A549 (cell line): Measurements from ENCODE around the gene VWA5B2. TPM values are rescaled to one million over a fixed set of nuclear protein-coding genes. Genes with fewer than 3 reads are reported as not detected.

Source experiments
- ATAC-seq, 2 experiments: fragments of 200-7000 bp in 1 of 2; fragments of >200 bp in 1 of 2; cut with Nextera tagmentation in 1 of 2; cut with Tn5 transposase in 1 of 2; 3 replicates each; pipeline versions ENCODE4 v1.8.0 to v1.9.1; 2018 to 2020; ENCODE audit warnings: mild to moderate bottlenecking in 1 of 2, moderate library complexity in 1 of 2
- CTCF ChIA-PET: fragments of 300-600 bp; sonication (Branson Sonifier 250); formaldehyde crosslinking; extraction: SDS; loops from one replicate; lab custom pipeline; 2021; ENCODE audit warnings: antibody characterized with exemption, inconsistent platforms; lab: Yijun Ruan, JAX
- POLR2A ChIA-PET: fragments of 350-600 bp; formaldehyde crosslinking; extraction: SDS; loops from one replicate; lab custom pipeline; 2021; ENCODE audit warnings: antibody characterized with exemption, inconsistent platforms; lab: Yijun Ruan, JAX
- DNase-seq, 2 experiments: peaks; one replicate each; pipeline versions ENCODE4 v3.0.0 to v3.0.0-alpha.2; 2011 to 2016; ENCODE audit warnings: low read depth in 1 of 2, low spot score in 1 of 2
- FAIRE-seq: peaks from 2 replicates; lab custom pipeline; 2011; peaks lifted over from hg19 to GRCh38; lab: Jason Lieb, UNC
- H3K27ac ChIP-seq, 2 experiments: fragments of >200 bp; sonication (Bioruptor Twin); formaldehyde crosslinking; 3 replicates each; pipeline ENCODE4 v1.5.1; 2016 to 2017
- H3K4me1 ChIP-seq: fragments of >200 bp; sonication (Bioruptor Twin); formaldehyde crosslinking; 3 replicates; pipeline ENCODE4 v1.6.1; 2016
- H3K4me2 ChIP-seq: fragments of >200 bp; sonication (Bioruptor Twin); formaldehyde crosslinking; 3 replicates; pipeline ENCODE4 v1.6.1; 2016
- H3K4me3 ChIP-seq: fragments of >200 bp; sonication (Bioruptor Twin); formaldehyde crosslinking; 3 replicates; pipeline ENCODE4 v1.5.1; 2016
- H3K9me3 ChIP-seq: fragments of >200 bp; sonication (Bioruptor Twin); formaldehyde crosslinking; 3 replicates; pipeline ENCODE4 v1.6.1; 2016
- BHLHE40 ChIP-seq: IDR thresholded peaks from 2 replicates; pipeline ENCODE4 v1.6.1; 2012; ENCODE audit warnings: low read depth, low read length, inconsistent platforms
- CBX2 ChIP-seq: fragments of 200-600 bp; sonication (generic); IDR thresholded peaks from 2 replicates; pipeline ENCODE4 v1.6.1; 2016; ENCODE audit warnings: low read depth, mild to moderate bottlenecking, borderline replicate concordance
- CBX8 ChIP-seq: fragments of 200-600 bp; sonication (generic); IDR thresholded peaks from 2 replicates; pipeline ENCODE4 v1.6.1; 2016
- EHF ChIP-seq: fragments of 250-450 bp; sonication (Bioruptor Pico); IDR thresholded peaks from 2 replicates; pipeline ENCODE4 v1.5.0; 2020; ENCODE audit warnings: mild to moderate bottlenecking
- ESRRA ChIP-seq: fragments of 150-350 bp; IDR thresholded peaks from 2 replicates; pipeline ENCODE4 v1.6.1; 2014; ENCODE audit warnings: mild to moderate bottlenecking, low read length, borderline replicate concordance
- FOXS1 ChIP-seq: fragments of 250-450 bp; sonication (Bioruptor Pico); IDR thresholded peaks from 2 replicates; pipeline ENCODE4 v1.5.0; 2020; ENCODE audit warnings: mild to moderate bottlenecking, moderate library complexity
- GATA3 ChIP-seq: IDR thresholded peaks from 2 replicates; pipeline ENCODE4 v1.6.1; 2012; ENCODE audit warnings: borderline replicate concordance
- HDAC2 ChIP-seq: fragments of 200-600 bp; sonication (generic); IDR thresholded peaks from 2 replicates; pipeline ENCODE4 v1.6.1; 2016
- JUN ChIP-seq, 2 experiments: fragments of >200 bp; sonication (Bioruptor Twin); formaldehyde crosslinking; IDR thresholded peaks; 2 replicates in 1 of 2; 3 replicates in 1 of 2; pipeline ENCODE4 v1.6.1; 2016 to 2017
- KDM1A ChIP-seq: fragments of 200-600 bp; sonication (generic); IDR thresholded peaks from 2 replicates; pipeline ENCODE4 v1.6.1; 2016; ENCODE audit warnings: low read depth, mild to moderate bottlenecking
- MAZ ChIP-seq: fragments of 150-350 bp; IDR thresholded peaks from 2 replicates; pipeline ENCODE4 v1.6.1; 2014; ENCODE audit warnings: antibody characterized with exemption, low read depth, low read length, borderline replicate concordance
- MYC ChIP-seq: IDR thresholded peaks from 2 replicates; pipeline ENCODE4 v1.6.1; 2012; ENCODE audit warnings: mild to moderate bottlenecking, inconsistent platforms, low read length, improper control_type of control experiment, borderline replicate concordance
- NR3C1 ChIP-seq: fragments of >200 bp; sonication (Bioruptor Twin); formaldehyde crosslinking; IDR thresholded peaks from 3 replicates; pipeline ENCODE4 v1.6.1; 2017
- PHF8 ChIP-seq: fragments of 200-600 bp; sonication (generic); IDR thresholded peaks from 2 replicates; pipeline ENCODE4 v1.6.1; 2016; ENCODE audit warnings: low read depth, mild to moderate bottlenecking, antibody characterized with exemption, moderate library complexity, borderline replicate concordance
- POLR2AphosphoS2 ChIP-seq: conservative IDR thresholded peaks from 2 replicates; pipeline ENCODE4 v1.6.1; 2012; ENCODE audit warnings: low read length, improper control_type of control experiment, inconsistent platforms
- RARB ChIP-seq: fragments of 250-450 bp; sonication (Bioruptor Pico); IDR thresholded peaks from 2 replicates; pipeline ENCODE4 v1.8.0; 2021; ENCODE audit warnings: mild to moderate bottlenecking, moderate library complexity
- RNF2 ChIP-seq: fragments of 200-600 bp; sonication (generic); IDR thresholded peaks from 2 replicates; pipeline ENCODE4 v1.6.1; 2016; ENCODE audit warnings: low read depth, mild to moderate bottlenecking, antibody characterized with exemption, moderate library complexity, borderline replicate concordance
- SMC3 ChIP-seq: fragments of >200 bp; sonication (Bioruptor Twin); formaldehyde crosslinking; IDR thresholded peaks from 3 replicates; pipeline ENCODE4 v1.6.1; 2018; ENCODE audit warnings: inconsistent platforms
- TP53 ChIP-seq: fragments of 250-450 bp; sonication (Bioruptor Pico); IDR thresholded peaks from 2 replicates; pipeline ENCODE4 v1.5.0; 2021; ENCODE audit warnings: mild to moderate bottlenecking, moderate library complexity
- WGBS: methylation state at CpG from one replicate; pipeline ENCODE4 v1.1.6; 2017; ENCODE audit errors: missing lambda C conversion rate; 5-methylcytosine and 5-hydroxymethylcytosine counted together
- polyA plus RNA-seq, 4 experiments: library from polyadenylated mRNA; depleted of rRNA in 3 of 4; stranded (reverse); fragments of >200 nt; fragmentation: RNase III in 1 of 4; extraction: RNeasy Plus Mini Kit Qiagen cat#74134 plus additional on column Dnase treatment in 1 of 4; gene quantifications; 2 replicates in 3 of 4; 3 replicates in 1 of 4; pipeline ENCODE4 v1.2.3, GENCODE V29; 2011 to 2017
- TF ChIP-seq, protein P1 (sequence below): fragments of 250-450 bp; sonication (Bioruptor Pico); IDR thresholded peaks from 2 replicates; pipeline ENCODE4 v1.5.0; 2020; ENCODE audit warnings: low read depth, mild to moderate bottlenecking, moderate library complexity
- TF ChIP-seq, protein P2 (sequence below): IDR thresholded peaks from 2 replicates; pipeline ENCODE4 v1.6.1; 2012
- TF ChIP-seq, protein P3 (sequence below): IDR thresholded peaks from 2 replicates; pipeline ENCODE4 v1.6.1; 2012
- TF ChIP-seq, protein P4 (sequence below): fragments of 450-650 bp; IDR thresholded peaks from 2 replicates; pipeline ENCODE4 v1.6.1; 2014; ENCODE audit warnings: antibody characterized with exemption
- TF ChIP-seq, protein P5 (sequence below): fragments of 200-600 bp; sonication (generic); IDR thresholded peaks from 2 replicates; pipeline ENCODE4 v1.6.1; 2016; ENCODE audit warnings: antibody characterized with exemption, mild to moderate bottlenecking, moderate library complexity
- TF ChIP-seq, protein P6 (sequence below): fragments of >200 bp; sonication (Bioruptor Twin); formaldehyde crosslinking; IDR thresholded peaks from 3 replicates; pipeline ENCODE4 v1.6.1; 2016

The VWA5B2 gene
- polyA plus RNA-seq, 2 of the 4 experiments (the other 2 are of a cell fraction): 0.37 to 0.48 TPM

DNA sequence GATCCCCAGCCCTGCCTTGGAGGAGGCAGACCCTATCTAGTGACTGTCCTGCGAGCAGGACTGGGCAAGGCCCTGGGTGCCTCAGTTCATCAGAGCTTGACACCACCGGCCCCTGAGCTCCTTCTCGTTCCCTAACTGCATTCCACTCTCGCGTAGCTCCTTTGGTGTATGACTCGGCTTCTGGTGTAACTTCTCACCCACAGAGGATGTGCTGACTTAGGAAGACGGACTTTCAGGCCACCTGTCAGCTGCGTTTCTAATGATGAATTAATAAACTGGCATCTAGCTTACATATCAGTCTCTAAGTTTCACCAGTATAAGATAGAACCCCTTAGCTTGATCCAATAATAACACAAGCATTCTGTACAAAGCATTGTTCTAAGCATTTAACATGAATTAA is 25.9 kb upstream of the VWA5B2 start:
- WGBS: 49% methylated on average over 8 of the region's 8 CpGs
- Histone ChIP-seq H3K4me1 (no peaks in the 10 kb centered on the region), H3K4me2 (no peak overlapping the region), H3K27ac (no peak overlapping the region), H3K4me3 (no peak overlapping the region), H3K9me3 (no peaks in the 10 kb centered on the region)
- FAIRE-seq (no peak), ATAC-seq (no peak), DNase-seq (no peak)
- POLR2A ChIA-PET: interaction anchor here (0.5 kb wide), 1 partner anchor 14 kb away, joined by 3 read pairs; no protein-coding TSS in a partner anchor
- CTCF ChIA-PET: interaction anchor here (1.2 kb wide), 1 partner anchor 24 kb away, joined by 5 read pairs; no protein-coding TSS in a partner anchor
- TF ChIP-seq, protein P1, sequence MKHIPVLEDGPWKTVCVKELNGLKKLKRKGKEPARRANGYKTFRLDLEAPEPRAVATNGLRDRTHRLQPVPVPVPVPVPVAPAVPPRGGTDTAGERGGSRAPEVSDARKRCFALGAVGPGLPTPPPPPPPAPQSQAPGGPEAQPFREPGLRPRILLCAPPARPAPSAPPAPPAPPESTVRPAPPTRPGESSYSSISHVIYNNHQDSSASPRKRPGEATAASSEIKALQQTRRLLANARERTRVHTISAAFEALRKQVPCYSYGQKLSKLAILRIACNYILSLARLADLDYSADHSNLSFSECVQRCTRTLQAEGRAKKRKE (CRISPR knock-in tag): no peak
- TF ChIP-seq, protein P2, sequence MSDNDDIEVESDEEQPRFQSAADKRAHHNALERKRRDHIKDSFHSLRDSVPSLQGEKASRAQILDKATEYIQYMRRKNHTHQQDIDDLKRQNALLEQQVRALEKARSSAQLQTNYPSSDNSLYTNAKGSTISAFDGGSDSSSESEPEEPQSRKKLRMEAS: no peak
- TF ChIP-seq TP53 (CRISPR knock-in tag): no peak
- no peak for TF ChIP-seq CBX8

DNA sequence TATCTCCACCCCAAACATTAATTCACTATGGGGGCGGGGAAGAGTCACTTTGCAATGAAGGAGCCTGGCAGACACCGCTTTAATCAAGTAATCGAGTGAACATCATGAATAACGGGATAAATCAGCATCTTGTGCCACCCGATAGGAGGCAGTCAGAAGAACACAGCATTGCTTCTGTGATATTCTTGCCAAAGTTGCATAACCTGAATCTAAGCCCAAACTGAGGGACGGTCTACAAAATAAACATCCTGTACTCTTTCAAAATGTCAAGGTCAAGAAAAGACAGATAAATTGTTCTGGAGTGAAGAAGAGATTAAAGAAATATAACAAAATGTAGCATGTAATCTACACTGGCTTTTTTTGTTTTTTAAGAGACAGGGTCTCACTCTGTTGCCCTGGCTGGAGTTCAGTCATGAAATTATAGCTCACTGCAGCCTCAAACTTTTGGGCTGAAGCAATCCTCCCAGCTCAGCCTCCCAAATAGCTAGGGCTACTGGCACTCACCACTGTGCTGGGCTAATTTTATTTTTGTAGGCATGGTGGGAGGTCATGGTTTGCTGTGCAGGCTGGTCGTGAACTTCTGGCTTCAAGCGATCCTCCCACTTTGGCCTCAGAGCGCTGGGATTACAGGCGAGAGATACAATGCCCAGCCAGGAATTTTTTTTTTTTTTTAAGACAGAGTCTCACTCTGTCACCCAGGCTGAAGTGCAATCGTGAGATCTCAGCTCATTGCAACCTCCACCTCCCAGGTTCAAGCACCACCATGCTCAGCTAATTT is 20.1 kb upstream of the VWA5B2 start:
- ATAC-seq: no peak
- no peak overlapping the region for H3K4me3 ChIP-seq
- DNase-seq: no peak
- H3K27ac ChIP-seq: no peak overlapping the region
- no peak overlapping the region for H3K4me2 ChIP-seq
- no peaks in the 10 kb centered on the region for H3K4me1 ChIP-seq
- FAIRE-seq: no peak
- no peaks in the 10 kb centered on the region for H3K9me3 ChIP-seq
- no peak for TF ChIP-seq SMC3
- TF ChIP-seq MYC: no peak
- no peak for TF ChIP-seq KDM1A
- no peak for TF ChIP-seq JUN (IDR thresholded peaks at IDR 0.05)
- TF ChIP-seq HDAC2: no peak
- TF ChIP-seq, protein P3, sequence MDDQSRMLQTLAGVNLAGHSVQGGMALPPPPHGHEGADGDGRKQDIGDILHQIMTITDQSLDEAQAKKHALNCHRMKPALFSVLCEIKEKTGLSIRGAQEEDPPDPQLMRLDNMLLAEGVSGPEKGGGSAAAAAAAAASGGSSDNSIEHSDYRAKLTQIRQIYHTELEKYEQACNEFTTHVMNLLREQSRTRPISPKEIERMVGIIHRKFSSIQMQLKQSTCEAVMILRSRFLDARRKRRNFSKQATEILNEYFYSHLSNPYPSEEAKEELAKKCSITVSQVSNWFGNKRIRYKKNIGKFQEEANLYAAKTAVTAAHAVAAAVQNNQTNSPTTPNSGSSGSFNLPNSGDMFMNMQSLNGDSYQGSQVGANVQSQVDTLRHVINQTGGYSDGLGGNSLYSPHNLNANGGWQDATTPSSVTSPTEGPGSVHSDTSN: no peak
- TF ChIP-seq, protein P4, sequence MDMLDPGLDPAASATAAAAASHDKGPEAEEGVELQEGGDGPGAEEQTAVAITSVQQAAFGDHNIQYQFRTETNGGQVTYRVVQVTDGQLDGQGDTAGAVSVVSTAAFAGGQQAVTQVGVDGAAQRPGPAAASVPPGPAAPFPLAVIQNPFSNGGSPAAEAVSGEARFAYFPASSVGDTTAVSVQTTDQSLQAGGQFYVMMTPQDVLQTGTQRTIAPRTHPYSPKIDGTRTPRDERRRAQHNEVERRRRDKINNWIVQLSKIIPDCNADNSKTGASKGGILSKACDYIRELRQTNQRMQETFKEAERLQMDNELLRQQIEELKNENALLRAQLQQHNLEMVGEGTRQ: no peak
- TF ChIP-seq BHLHE40: no peak
- TF ChIP-seq, protein P5, sequence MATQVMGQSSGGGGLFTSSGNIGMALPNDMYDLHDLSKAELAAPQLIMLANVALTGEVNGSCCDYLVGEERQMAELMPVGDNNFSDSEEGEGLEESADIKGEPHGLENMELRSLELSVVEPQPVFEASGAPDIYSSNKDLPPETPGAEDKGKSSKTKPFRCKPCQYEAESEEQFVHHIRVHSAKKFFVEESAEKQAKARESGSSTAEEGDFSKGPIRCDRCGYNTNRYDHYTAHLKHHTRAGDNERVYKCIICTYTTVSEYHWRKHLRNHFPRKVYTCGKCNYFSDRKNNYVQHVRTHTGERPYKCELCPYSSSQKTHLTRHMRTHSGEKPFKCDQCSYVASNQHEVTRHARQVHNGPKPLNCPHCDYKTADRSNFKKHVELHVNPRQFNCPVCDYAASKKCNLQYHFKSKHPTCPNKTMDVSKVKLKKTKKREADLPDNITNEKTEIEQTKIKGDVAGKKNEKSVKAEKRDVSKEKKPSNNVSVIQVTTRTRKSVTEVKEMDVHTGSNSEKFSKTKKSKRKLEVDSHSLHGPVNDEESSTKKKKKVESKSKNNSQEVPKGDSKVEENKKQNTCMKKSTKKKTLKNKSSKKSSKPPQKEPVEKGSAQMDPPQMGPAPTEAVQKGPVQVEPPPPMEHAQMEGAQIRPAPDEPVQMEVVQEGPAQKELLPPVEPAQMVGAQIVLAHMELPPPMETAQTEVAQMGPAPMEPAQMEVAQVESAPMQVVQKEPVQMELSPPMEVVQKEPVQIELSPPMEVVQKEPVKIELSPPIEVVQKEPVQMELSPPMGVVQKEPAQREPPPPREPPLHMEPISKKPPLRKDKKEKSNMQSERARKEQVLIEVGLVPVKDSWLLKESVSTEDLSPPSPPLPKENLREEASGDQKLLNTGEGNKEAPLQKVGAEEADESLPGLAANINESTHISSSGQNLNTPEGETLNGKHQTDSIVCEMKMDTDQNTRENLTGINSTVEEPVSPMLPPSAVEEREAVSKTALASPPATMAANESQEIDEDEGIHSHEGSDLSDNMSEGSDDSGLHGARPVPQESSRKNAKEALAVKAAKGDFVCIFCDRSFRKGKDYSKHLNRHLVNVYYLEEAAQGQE: no peak
- TF ChIP-seq FOXS1 (CRISPR knock-in tag): no peak
- WGBS: 29% methylated on average over 11 of the region's 11 CpGs
- POLR2A ChIA-PET: no interaction called here
- CTCF ChIA-PET: interaction anchor here (2.4 kb wide), 1 partner anchor 19 kb away, joined by 10 read pairs; no protein-coding TSS in a partner anchor

DNA sequence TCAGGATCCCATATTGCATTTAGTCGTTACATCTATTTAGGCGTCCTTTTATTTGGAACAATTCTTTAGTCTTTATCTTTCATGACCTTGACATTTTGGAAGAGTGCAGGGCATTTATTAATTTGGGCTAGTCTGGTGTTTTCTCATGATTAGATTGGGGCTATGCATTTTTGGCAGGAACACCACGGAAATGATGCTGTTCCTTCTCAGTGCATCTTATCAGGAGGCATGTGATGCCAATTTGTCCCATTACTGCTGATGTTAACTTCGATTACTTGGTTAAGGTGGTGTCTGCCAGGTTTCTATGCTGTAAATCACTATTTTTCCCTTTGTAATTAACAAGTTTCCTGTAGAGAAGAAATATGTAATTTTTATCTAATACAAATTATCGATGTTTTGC is 18.1 kb upstream of the VWA5B2 start:
- WGBS: 41% methylated on average over 5 of the region's 5 CpGs
- no peak overlapping the region for H3K27ac ChIP-seq
- H3K9me3 ChIP-seq: no peaks in the 10 kb centered on the region
- POLR2A ChIA-PET: no interaction called here
- H3K4me2 ChIP-seq: no peak overlapping the region
- DNase-seq: no peak
- TF ChIP-seq RARB (CRISPR knock-in tag) (no peak), MAZ (no peak), NR3C1 (no peak), ESRRA (no peak), POLR2AphosphoS2 (no peak), BHLHE40 (no peak), RNF2 (no peak), PHF8 (no peak), CBX2 (no peak), EHF (CRISPR knock-in tag) (no peak), SMC3 (no peak), HDAC2 (no peak), GATA3 (no peak), JUN (IDR thresholded peaks at IDR 0.05) (no peak)
- TF ChIP-seq, protein P6, sequence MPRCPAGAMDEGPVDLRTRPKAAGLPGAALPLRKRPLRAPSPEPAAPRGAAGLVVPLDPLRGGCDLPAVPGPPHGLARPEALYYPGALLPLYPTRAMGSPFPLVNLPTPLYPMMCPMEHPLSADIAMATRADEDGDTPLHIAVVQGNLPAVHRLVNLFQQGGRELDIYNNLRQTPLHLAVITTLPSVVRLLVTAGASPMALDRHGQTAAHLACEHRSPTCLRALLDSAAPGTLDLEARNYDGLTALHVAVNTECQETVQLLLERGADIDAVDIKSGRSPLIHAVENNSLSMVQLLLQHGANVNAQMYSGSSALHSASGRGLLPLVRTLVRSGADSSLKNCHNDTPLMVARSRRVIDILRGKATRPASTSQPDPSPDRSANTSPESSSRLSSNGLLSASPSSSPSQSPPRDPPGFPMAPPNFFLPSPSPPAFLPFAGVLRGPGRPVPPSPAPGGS: no peak
- TF ChIP-seq, all 56 proteins: peak for 0
- FAIRE-seq (no peak), ATAC-seq (no peak)
- Histone ChIP-seq H3K4me3 (no peak overlapping the region), H3K4me1 (no peaks in the 10 kb centered on the region)
- CTCF ChIA-PET: interaction anchor here (1.3 to 2.4 kb wide), 2 partner anchors 17 to 39 kb away, joined by 3 to 10 read pairs; no protein-coding TSS in a partner anchor
